Limb (tissue), 2 donors: ENCODE data around the gene FAM50A.

Experiments
- DNase-seq, 2 donors: peaks; one replicate each; pipeline ENCODE4 v3.0.0-alpha.2; 2016; ENCODE audit errors: extremely low spot score in 2 of 2

FAM50A gene

GRCh38 chrX:154413142-154413541 lies 30.8 kb upstream of the FAM50A start:
- no peak for DNase-seq

GRCh38 chrX:154417157-154417556 lies 26.8 kb upstream of the FAM50A start:
- DNase-seq: no peak

- DNase-seq: no peak
Observed at GRCh38 chrX:154419189-154419588, 24.8 kb upstream of the FAM50A start.

GRCh38 chrX:154419688-154420401 lies 24.1 kb upstream of the FAM50A start:
- no peak for DNase-seq

- DNase-seq: no peak
Observed at GRCh38 chrX:154420402-154420756, 23.6 kb upstream of the FAM50A start.

- no peak for DNase-seq
Observed at GRCh38 chrX:154426916-154427770, 16.8 kb upstream of the FAM50A start.

- peak; percentile 89 to 92 for DNase-seq
Observed at GRCh38 chrX:154428176-154429171, 15.5 kb upstream of the FAM50A start, which contains the start of gene ATP6AP1. ATP6AP1 (plus strand) TSS chrX:154428677; CDS start chrX:154428693, 16 bp downstream.

- no peak for DNase-seq
Observed at GRCh38 chrX:154429711-154430110, 14.2 kb upstream of the FAM50A start.

GRCh38 chrX:154430479-154430878 lies 13.5 kb upstream of the FAM50A start:
- DNase-seq: no peak

GRCh38 chrX:154430916-154431315 lies 13.0 kb upstream of the FAM50A start:
- no peak for DNase-seq

- no peak for DNase-seq
Observed at GRCh38 chrX:154431341-154431740, 12.6 kb upstream of the FAM50A start.

- DNase-seq: no peak
Observed at GRCh38 chrX:154432210-154432609, 11.7 kb upstream of the FAM50A start.

- peak in 1 of 2 donors; percentile 7 for DNase-seq
Observed at GRCh38 chrX:154433605-154434004, 10.3 kb upstream of the FAM50A start.

- DNase-seq: peak in 1 of 2 donors; percentile 4
Observed at GRCh38 chrX:154434394-154435168, 9.4 kb upstream of the FAM50A start.

- DNase-seq: peak in 1 of 2 donors; percentile 13
Observed at GRCh38 chrX:154435171-154435733, 8.7 kb upstream of the FAM50A start.

GRCh38 chrX:154436374-154436982 lies 7.5 kb upstream of the FAM50A start:
- peak in 1 of 2 donors; percentile 66 for DNase-seq

- DNase-seq: peak in 1 of 2 donors; percentile 73
Observed at GRCh38 chrX:154436983-154437752, 6.8 kb upstream of the FAM50A start, which contains the start of gene GDI1. GDI1 (plus strand) TSS chrX:154437154; CDS start chrX:154437255, 101 bp downstream.

GRCh38 chrX:154437971-154438893 lies 5.7 kb upstream of the FAM50A start:
- DNase-seq: peak in 1 of 2 donors; percentile 18
